ENCODE results near the gene ITGAX.

Gene ITGAX

GRCh38 chr16:31375231-31375630 lies 20.3 kb downstream of the ITGAX start:
- DNase-seq: no peak

- no peak for DNase-seq
Measured at GRCh38 chr16:31376705-31377104, 21.7 kb downstream of the ITGAX start.

- DNase-seq: no peak
Measured at GRCh38 chr16:31377210-31377903, 22.4 kb downstream of the ITGAX start.

GRCh38 chr16:31380201-31380600 lies 25.2 kb downstream of the ITGAX start:
- no peak for DNase-seq

- DNase-seq: peak; percentile 64 to 65
Measured at GRCh38 chr16:31382485-31383161, 27.6 kb downstream of the ITGAX start.

GRCh38 chr16:31385680-31386079 lies 30.7 kb downstream of the ITGAX start:
- no peak for DNase-seq

- DNase-seq: peak; percentile 86 to 92
Measured at GRCh38 chr16:31386157-31386984, 31.4 kb downstream of the ITGAX start.

GRCh38 chr16:31388535-31388934 lies 33.6 kb downstream of the ITGAX start:
- DNase-seq: no peak

GRCh38 chr16:31390504-31391041 lies 35.6 kb downstream of the ITGAX start:
- no peak for DNase-seq

GRCh38 chr16:31393056-31393455 lies 38.1 kb downstream of the ITGAX start, which contains the start of gene ITGAD:
Gene ITGAD, plus strand, starts transcription at chr16:31393335. Its CDS starts 26 bp downstream, at chr16:31393361.
- DNase-seq: no peak

GRCh38 chr16:31395647-31396046 lies 40.7 kb downstream of the ITGAX start:
- DNase-seq: peak; percentile 62 to 68

GRCh38 chr16:31397096-31397660 lies 42.2 kb downstream of the ITGAX start:
- DNase-seq: peak; percentile 46 to 59

- DNase-seq: no peak
Measured at GRCh38 chr16:31397701-31398100, 42.7 kb downstream of the ITGAX start.

- peak; percentile 44 to 47 for DNase-seq
Measured at GRCh38 chr16:31400191-31400590, 45.2 kb downstream of the ITGAX start.

GRCh38 chr16:31401436-31401835 lies 46.5 kb downstream of the ITGAX start:
- DNase-seq: no peak

GRCh38 chr16:31402687-31403086 lies 47.7 kb downstream of the ITGAX start:
- DNase-seq: no peak

GRCh38 chr16:31403590-31404352 lies 48.8 kb downstream of the ITGAX start:
- DNase-seq: no peak

- DNase-seq: no peak
Measured at GRCh38 chr16:31404353-31405064, 49.5 kb downstream of the ITGAX start.

- no peak for DNase-seq
Measured at GRCh38 chr16:31407406-31407805, 52.4 kb downstream of the ITGAX start.

- no peak for DNase-seq
Measured at GRCh38 chr16:31409433-31409832, 54.5 kb downstream of the ITGAX start.

- DNase-seq: no peak
Measured at GRCh38 chr16:31410082-31410481, 55.1 kb downstream of the ITGAX start.
